ENCODE results near the gene KCNIP4. TPM values are rescaled to one million over a fixed set of nuclear protein-coding genes. Genes with fewer than 3 reads are reported as not detected.

The KCNIP4 gene
- total RNA-seq, 1 donor: 1.7 TPM

GRCh38 chr4:21451032-21451431, 497.5 kb downstream of the KCNIP4 start:
- no peak overlapping the region for H3K4me3 ChIP-seq (ENCODE audit: low read depth, low read length)
- DNase-seq (ENCODE audit: low read depth): no peak
- no peak for TF ChIP-seq CTCF (IDR thresholded peaks at IDR 0.05; ENCODE audit: insufficient read depth, low read length)

GRCh38 chr4:21450331-21450730, 498.2 kb downstream of the KCNIP4 start:
- no peak overlapping the region for H3K4me3 ChIP-seq (ENCODE audit: low read depth, low read length)
- TF ChIP-seq CTCF (IDR thresholded peaks at IDR 0.05; ENCODE audit: insufficient read depth, low read length): no peak
- no peak for DNase-seq (ENCODE audit: low read depth)

GRCh38 chr4:21447301-21448054, 501.1 kb downstream of the KCNIP4 start:
- no peak for TF ChIP-seq CTCF (IDR thresholded peaks at IDR 0.05; ENCODE audit: insufficient read depth, low read length)
- no peak overlapping the region for H3K4me3 ChIP-seq (ENCODE audit: low read depth, low read length)
- no peak for DNase-seq (ENCODE audit: low read depth)

GRCh38 chr4:21420166-21420565, 528.4 kb downstream of the KCNIP4 start:
- no peak for TF ChIP-seq CTCF (IDR thresholded peaks at IDR 0.05; ENCODE audit: insufficient read depth, low read length)
- no peak for DNase-seq (ENCODE audit: low read depth)
- H3K4me3 ChIP-seq (ENCODE audit: low read depth, low read length): no peak overlapping the region

- no peak for DNase-seq (ENCODE audit: low read depth)
- H3K4me3 ChIP-seq (ENCODE audit: low read depth, low read length): no peak overlapping the region
- no peak for TF ChIP-seq CTCF (IDR thresholded peaks at IDR 0.05; ENCODE audit: insufficient read depth, low read length)
Measured at GRCh38 chr4:21415728-21416127, 532.8 kb downstream of the KCNIP4 start.

GRCh38 chr4:21413807-21414370, 534.7 kb downstream of the KCNIP4 start:
- no peak overlapping the region for H3K4me3 ChIP-seq (ENCODE audit: low read depth, low read length)
- no peak for TF ChIP-seq CTCF (IDR thresholded peaks at IDR 0.05; ENCODE audit: insufficient read depth, low read length)
- DNase-seq (ENCODE audit: low read depth): no peak
